Progenitor cell of endocrine pancreas (in vitro differentiated cells): ENCODE data around the gene SPAG17. TPM values are rescaled to one million over a fixed set of nuclear protein-coding genes. Genes with fewer than 3 reads are reported as not detected.
A peak's percentile ranks its signal among the peaks of the same experiment; 100 is the strongest.
"Not testable (repeated sequence)": the region's sequence is repeated elsewhere in the genome, so short reads cannot be mapped to it uniquely, and the experiment has no call there.

Experiments
- DNase-seq: peaks from one replicate; pipeline ENCODE4 v3.0.0; 2021; ENCODE audit warnings: low spot score; ENCODE audit not compliant: unreplicated experiment
- H3K27ac Mint-ChIP-seq: 2 replicates; pipeline ENCODE4 v1.8.0; 2021; ENCODE audit warnings: mild to moderate bottlenecking, moderate library complexity, mixed read lengths
- H3K27me3 Mint-ChIP-seq: 2 replicates; pipeline ENCODE4 v1.8.0; 2021; ENCODE audit warnings: mixed read lengths
- H3K36me3 Mint-ChIP-seq: 2 replicates; pipeline ENCODE4 v1.8.0; 2022; ENCODE audit warnings: mixed read lengths; ENCODE audit not compliant: insufficient read depth
- H3K4me1 Mint-ChIP-seq: 2 replicates; pipeline ENCODE4 v1.8.0; 2021; ENCODE audit warnings: low read depth, mixed read lengths
- H3K4me3 Mint-ChIP-seq: 2 replicates; pipeline ENCODE4 v1.8.0; 2021; ENCODE audit warnings: low read depth, mild to moderate bottlenecking, moderate library complexity, mixed read lengths
- H3K9me3 Mint-ChIP-seq: 2 replicates; pipeline ENCODE4 v1.8.0; 2021; ENCODE audit warnings: low read depth, mixed read lengths
- total RNA-seq: library from RNA; stranded (reverse); gene quantifications from 2 replicates; pipeline ENCODE4 v1.2.1, GENCODE V29; 2021
- TF ChIP-seq, protein P1 (sequence below): fragments of 200-600 bp; sonication (generic); IDR thresholded peaks from one replicate; pipeline ENCODE4 v1.5.0; 2021; ENCODE audit warnings: antibody characterized with exemption, mild to moderate bottlenecking; ENCODE audit not compliant: unreplicated experiment

The SPAG17 gene
- total RNA-seq, 1 donor from 2014 or later = 14.9 TPM

DNA sequence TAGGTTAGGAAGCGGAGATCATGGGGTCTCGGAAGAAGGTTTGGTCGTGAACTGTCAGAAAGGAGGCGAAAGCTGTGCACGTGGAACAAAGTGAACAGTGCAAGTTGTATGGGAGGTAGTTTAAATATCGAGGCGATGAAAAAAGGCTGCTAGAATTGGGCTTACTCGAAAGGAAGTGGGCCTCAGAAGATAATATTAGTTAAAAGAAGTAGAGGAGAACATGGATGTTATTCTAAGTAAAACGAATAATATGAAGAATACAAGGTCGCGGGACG lies 254.9 kb downstream of the SPAG17 start:
- DNase-seq = no peak
- peak overlapping the region; percentile 88 for H3K4me3 Mint-ChIP-seq
- TF ChIP-seq, protein P1, sequence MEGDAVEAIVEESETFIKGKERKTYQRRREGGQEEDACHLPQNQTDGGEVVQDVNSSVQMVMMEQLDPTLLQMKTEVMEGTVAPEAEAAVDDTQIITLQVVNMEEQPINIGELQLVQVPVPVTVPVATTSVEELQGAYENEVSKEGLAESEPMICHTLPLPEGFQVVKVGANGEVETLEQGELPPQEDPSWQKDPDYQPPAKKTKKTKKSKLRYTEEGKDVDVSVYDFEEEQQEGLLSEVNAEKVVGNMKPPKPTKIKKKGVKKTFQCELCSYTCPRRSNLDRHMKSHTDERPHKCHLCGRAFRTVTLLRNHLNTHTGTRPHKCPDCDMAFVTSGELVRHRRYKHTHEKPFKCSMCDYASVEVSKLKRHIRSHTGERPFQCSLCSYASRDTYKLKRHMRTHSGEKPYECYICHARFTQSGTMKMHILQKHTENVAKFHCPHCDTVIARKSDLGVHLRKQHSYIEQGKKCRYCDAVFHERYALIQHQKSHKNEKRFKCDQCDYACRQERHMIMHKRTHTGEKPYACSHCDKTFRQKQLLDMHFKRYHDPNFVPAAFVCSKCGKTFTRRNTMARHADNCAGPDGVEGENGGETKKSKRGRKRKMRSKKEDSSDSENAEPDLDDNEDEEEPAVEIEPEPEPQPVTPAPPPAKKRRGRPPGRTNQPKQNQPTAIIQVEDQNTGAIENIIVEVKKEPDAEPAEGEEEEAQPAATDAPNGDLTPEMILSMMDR = no peak
- H3K4me1 Mint-ChIP-seq = peaks cover 26% of the 10 kb centered on the region
- H3K9me3 Mint-ChIP-seq = no peaks in the 10 kb centered on the region
- H3K27me3 Mint-ChIP-seq = no peaks in the 10 kb centered on the region
- H3K27ac Mint-ChIP-seq = peak overlapping the region; percentile 92
- H3K36me3 Mint-ChIP-seq = peaks cover 7% of the 10 kb centered on the region

DNA sequence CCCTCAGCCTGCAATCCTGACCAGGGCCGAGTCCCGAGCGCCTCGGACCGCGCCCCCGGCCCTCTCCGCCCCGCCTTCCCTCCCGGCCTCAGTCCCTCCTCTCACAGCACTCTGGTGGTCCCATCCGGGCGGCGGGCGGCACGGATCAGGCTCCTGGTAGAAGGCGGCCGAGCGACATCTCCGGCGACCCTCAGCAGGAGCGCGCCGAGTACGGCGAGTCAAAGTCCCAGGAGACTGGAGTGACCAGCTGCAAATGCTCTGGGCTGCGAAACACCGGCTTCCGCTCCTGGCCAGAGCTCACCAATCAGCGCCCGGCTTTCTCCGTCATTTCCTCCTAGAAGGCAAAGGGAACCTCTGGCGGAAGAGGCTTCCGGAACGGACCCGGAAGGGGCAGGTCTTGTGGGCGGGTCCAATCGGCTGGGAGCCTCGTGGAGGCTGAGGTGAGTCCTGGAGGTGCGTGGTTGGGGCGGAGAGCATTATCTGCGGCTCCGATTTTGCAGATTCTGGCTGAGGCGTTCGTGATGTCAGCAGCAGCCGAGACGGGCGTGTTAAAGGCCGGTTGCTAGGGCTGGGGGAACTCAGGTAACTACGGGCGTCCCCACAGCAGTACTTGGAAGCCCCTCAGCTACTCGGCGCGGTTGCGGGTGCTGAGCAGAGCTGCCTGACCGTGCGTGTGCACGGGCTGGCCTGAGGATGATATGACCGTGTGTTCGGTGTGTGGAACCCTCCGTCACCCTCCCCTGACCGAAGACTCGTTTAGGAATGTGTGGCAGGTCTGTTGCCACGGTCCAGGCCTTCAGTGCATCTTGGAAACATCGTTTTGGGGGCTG lies 255.5 kb downstream of the SPAG17 start, which contains the start of the genes GDAP2 and WDR3:
Gene GDAP2 (minus strand): TSS at position 279 of the 830 bp plus-strand sequence. CDS start 9,264 bp downstream, outside the sequence.
Gene WDR3 (plus strand): TSS at position 397 of the 830 bp plus-strand sequence. CDS start 3,581 bp downstream, outside the sequence.
- H3K27me3 Mint-ChIP-seq = no peaks in the 10 kb centered on the region

DNA sequence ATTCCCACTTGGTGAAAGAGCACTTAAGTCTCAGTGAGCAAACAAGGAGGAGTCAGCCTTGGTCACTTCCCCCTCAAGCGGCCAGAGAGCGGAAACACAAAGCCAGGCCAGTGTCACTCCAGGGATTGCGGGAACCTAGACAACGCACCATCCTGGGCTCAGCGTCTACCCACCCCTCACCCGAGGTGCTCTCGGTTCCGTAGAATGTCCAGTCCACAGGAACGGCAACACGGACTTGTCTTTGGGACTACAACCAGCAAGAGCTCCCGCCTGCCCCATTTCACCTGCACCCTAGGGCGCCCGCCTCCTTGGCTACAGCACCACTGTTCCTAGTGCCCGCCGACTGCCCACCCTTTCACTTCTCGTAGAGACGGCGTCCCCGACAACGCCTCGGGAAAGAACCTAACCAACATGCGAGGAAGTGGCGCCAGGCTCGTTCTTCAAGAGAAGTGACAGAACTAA lies 256.1 kb downstream of the SPAG17 start:
- Mint-ChIP-seq H3K27ac (peak overlapping the region; percentile 92), H3K27me3 (no peaks in the 10 kb centered on the region), H3K4me1 (peaks cover 26% of the 10 kb centered on the region), H3K9me3 (peaks cover under 1% of the 10 kb centered on the region), H3K4me3 (peak overlapping the region; percentile 88), H3K36me3 (peaks cover 5% of the 10 kb centered on the region)
- DNase-seq = peak; percentile 24
- TF ChIP-seq, protein P1 = peak; percentile 24

More for the DNA sequence above, 255.5 kb downstream of the SPAG17 start, which contains the start of the genes GDAP2 and WDR3:
- Mint-ChIP-seq H3K36me3 (peaks cover 5% of the 10 kb centered on the region), H3K4me3 (peak within 1 kb of the TSS; percentile 88), H3K27ac (peak within 1 kb of the TSS; percentile 92), H3K9me3 (no peaks in the 10 kb centered on the region), H3K4me1 (peaks cover 26% of the 10 kb centered on the region)
- TF ChIP-seq, protein P1 = no peak
- DNase-seq = peak; percentile 87

DNA sequence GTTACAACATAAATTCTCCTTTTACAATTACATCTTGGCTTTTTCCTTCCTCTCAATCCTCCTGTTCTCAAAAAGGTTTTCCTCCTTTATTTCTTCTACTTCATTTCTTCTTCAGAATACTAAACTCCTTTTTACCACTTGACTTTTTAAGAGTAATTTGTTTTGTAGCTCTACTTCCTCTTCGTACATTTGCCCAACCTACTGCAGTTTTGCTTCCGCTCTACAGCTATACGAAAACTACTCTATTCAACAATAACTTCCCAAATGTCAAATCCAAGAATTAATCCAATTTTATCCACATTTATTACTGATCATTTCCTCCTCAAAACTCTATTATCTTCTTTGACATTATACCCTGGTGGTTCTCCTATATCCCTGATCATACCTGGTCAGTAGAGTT lies 259.0 kb downstream of the SPAG17 start:
- H3K9me3 Mint-ChIP-seq = peaks cover 3% of the 10 kb centered on the region
- peaks cover 23% of the 10 kb centered on the region for H3K4me1 Mint-ChIP-seq
- DNase-seq = no peak
- H3K27ac Mint-ChIP-seq = no peak overlapping the region
- peaks cover 9% of the 10 kb centered on the region for H3K36me3 Mint-ChIP-seq
- H3K4me3 Mint-ChIP-seq = no peak overlapping the region
- no peaks in the 10 kb centered on the region for H3K27me3 Mint-ChIP-seq
- TF ChIP-seq, protein P1 = no peak

DNA sequence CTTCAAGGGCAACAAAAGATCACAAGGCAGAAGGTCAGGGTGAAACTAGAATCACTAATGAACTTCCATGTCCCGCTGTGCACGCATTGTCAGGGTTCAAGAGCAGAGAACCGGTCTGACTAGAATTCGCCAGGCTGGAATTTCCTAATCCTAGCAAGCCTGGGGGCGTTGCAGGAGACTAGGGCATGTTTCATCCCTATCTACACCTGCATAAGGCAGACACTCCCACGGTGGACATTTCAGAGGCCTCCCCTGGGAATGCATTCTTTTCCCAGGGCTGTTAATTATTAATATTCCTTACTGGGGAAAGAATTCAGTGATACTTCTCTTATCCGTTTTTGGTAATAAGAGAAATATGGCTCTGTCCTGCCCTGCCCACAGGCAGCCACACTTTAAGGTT lies 262.3 kb downstream of the SPAG17 start:
- not testable (repeated sequence) for H3K4me3 Mint-ChIP-seq, H3K27ac Mint-ChIP-seq, H3K4me1 Mint-ChIP-seq, DNase-seq, H3K27me3 Mint-ChIP-seq, H3K9me3 Mint-ChIP-seq
- peaks cover 18% of the 10 kb centered on the region for H3K36me3 Mint-ChIP-seq
